HepG2 (cell line): ENCODE measurements around the gene PLCXD3. TPM values are rescaled to one million over a fixed set of nuclear protein-coding genes. Genes with fewer than 3 reads are reported as not detected.

Experiments used
- ATAC-seq: fragments of 200-7000 bp; cut with Tn5 transposase; 3 replicates; pipeline ENCODE4 v1.9.1; 2020; ENCODE audit warnings: mild to moderate bottlenecking, moderate library complexity
- BruUV-seq: library from RNA; stranded (reverse); fragments of 400-500 nt; replicated peaks from 2 replicates; lab custom pipeline; 2021; lab: Mats Ljungman, UMichigan
- CTCF ChIA-PET: fragments of 300-600 bp; formaldehyde crosslinking; extraction: SDS; loops from one replicate; lab custom pipeline; 2021; ENCODE audit warnings: low total read pairs, inconsistent platforms, low intra/inter-chr PET ratio; lab: Yijun Ruan, JAX
- POLR2A ChIA-PET: fragments of 350-600 bp; sonication (Branson Sonifier 250); formaldehyde crosslinking; loops from one replicate; lab custom pipeline; 2020; ENCODE audit warnings: antibody characterized with exemption, inconsistent platforms; lab: Yijun Ruan, JAX
- DNase-seq: peaks from one replicate; pipeline ENCODE4 v3.0.0-alpha.2; 2015; ENCODE audit warnings: low spot score
- FAIRE-seq: peaks from 3 replicates; lab custom pipeline; 2011; peaks lifted over from hg19 to GRCh38; lab: Jason Lieb, UNC
- H2AFZ ChIP-seq: one replicate; pipeline ENCODE4 v1.6.1; 2011; ENCODE audit warnings: low read length, inconsistent platforms
- H3K27ac ChIP-seq: fragments of 300-600 bp; 3 replicates; pipeline ENCODE4 v1.8.0; 2011; ENCODE audit warnings: mixed run types, mild to moderate bottlenecking, mixed read lengths, low read length, inconsistent platforms; ENCODE audit not compliant: insufficient read depth; ENCODE audit errors: extremely low read length
- H3K27me3 ChIP-seq, 2 experiments: fragments of 200-600 bp in 1 of 2; 2 replicates in 1 of 2; 3 replicates in 1 of 2; pipeline versions ENCODE4 v1.6.0 to v1.8.0; 2011; ENCODE audit warnings: low read length in 2 of 2, mild to moderate bottlenecking in 2 of 2, moderate library complexity in 2 of 2, inconsistent platforms in 1 of 2; ENCODE audit not compliant: insufficient read depth in 2 of 2, control insufficient read depth in 1 of 2
- H3K36me3 ChIP-seq, 2 experiments: fragments of 200-600 bp in 1 of 2; replicated peaks in 1 of 2; 2 replicates in 1 of 2; 3 replicates in 1 of 2; pipeline versions ENCODE4 v1.5.1 to v1.8.0; 2011; ENCODE audit warnings: low read length in 2 of 2, inconsistent platforms in 1 of 2; ENCODE audit not compliant: insufficient read depth in 2 of 2, control insufficient read depth in 1 of 2
- H3K4me1 ChIP-seq: 2 replicates; pipeline ENCODE4 v1.5.1; 2012; ENCODE audit warnings: low read length, inconsistent platforms; ENCODE audit not compliant: insufficient read depth
- H3K4me2 ChIP-seq: 2 replicates; pipeline ENCODE4 v1.6.0; 2011; ENCODE audit warnings: low read depth, low read length, inconsistent platforms
- H3K4me3 ChIP-seq, 3 experiments: fragments of 200-600 bp in 1 of 3; sonication (generic), shearing (Covaris generic) in 1 of 3; replicated peaks in 1 of 3; 2 replicates each; pipeline ENCODE4 v1.5.1; 2011 to 2016; ENCODE audit warnings: low read length in 3 of 3, inconsistent platforms in 2 of 3, low read depth in 2 of 3, mild to moderate bottlenecking in 2 of 3, control low read depth in 1 of 3, mixed read lengths in 1 of 3; ENCODE audit not compliant: insufficient read depth in 1 of 3
- H3K79me2 ChIP-seq: one replicate; pipeline ENCODE4 v1.6.1; 2011; ENCODE audit warnings: low read length, inconsistent platforms; ENCODE audit not compliant: insufficient read depth
- H3K9ac ChIP-seq: 2 replicates; pipeline ENCODE4 v1.6.0; 2011; ENCODE audit warnings: mild to moderate bottlenecking, low read depth, low read length, inconsistent platforms; ENCODE audit not compliant: insufficient read depth
- H3K9me3 ChIP-seq: 2 replicates; pipeline ENCODE4 v1.5.1; 2012; ENCODE audit warnings: mild to moderate bottlenecking, low read length
- H4K20me1 ChIP-seq: 2 replicates; pipeline ENCODE4 v1.6.0; 2011; ENCODE audit warnings: inconsistent platforms, mild to moderate bottlenecking, low read length, moderate library complexity; ENCODE audit not compliant: insufficient read depth
- RORA ChIP-seq: sonication (generic); formaldehyde crosslinking; IDR thresholded peaks from 2 replicates; pipeline ENCODE4 v1.5.0; 2020; ENCODE audit warnings: mild to moderate bottlenecking, missing genetic modification reagents, moderate library complexity
- TBP ChIP-seq: sonication (generic); formaldehyde crosslinking; IDR thresholded peaks from 2 replicates; pipeline ENCODE4 v1.5.0; 2020; ENCODE audit warnings: missing genetic modification reagents
- TCF12 ChIP-seq, 2 experiments: fragments of 450-650 bp in 1 of 2; sonication (generic) in 1 of 2; formaldehyde crosslinking in 1 of 2; IDR thresholded peaks; 2 replicates each; pipeline versions ENCODE4 v1.6.1 to v1.8.0; 2017 to 2022; ENCODE audit warnings: antibody characterized with exemption in 1 of 2, mild to moderate bottlenecking in 1 of 2, missing genetic modification reagents in 1 of 2, moderate library complexity in 1 of 2
- ZNF432 ChIP-seq: sonication (generic); formaldehyde crosslinking; IDR thresholded peaks from 2 replicates; pipeline ENCODE4 v1.5.0; 2020; ENCODE audit warnings: missing genetic modification reagents, mild to moderate bottlenecking, borderline replicate concordance
- ZNF570 ChIP-seq: sonication (generic); formaldehyde crosslinking; IDR thresholded peaks from 2 replicates; pipeline ENCODE4 v1.4.0; 2020; ENCODE audit warnings: mild to moderate bottlenecking, missing genetic modification reagents, borderline replicate concordance
- WGBS: methylation state at CpG from one replicate; pipeline ENCODE4 v1.1.6; 2017; ENCODE audit warnings: low lambda C conversion rate; 5-methylcytosine and 5-hydroxymethylcytosine counted together
- in situ Hi-C: cut with HindIII; loops from 2 replicates; pipeline ENCODE4 v1.10.0; 2017; ENCODE audit warnings: low pct_unique_long_range_greater_than_20kb; ENCODE audit not compliant: extremely low pct_ligation_motif_present
- intact Hi-C: fragments of 100-400 bp; cut with micrococcal nuclease; formaldehyde crosslinking; loops from one replicate; pipeline ENCODE4 v1.10.0; 2022; ENCODE audit not compliant: unreplicated experiment
- polyA plus RNA-seq, 8 experiments: library from polyadenylated mRNA; depleted of rRNA in 3 of 8; stranded (reverse) in 7 of 8; unstranded in 1 of 8; fragments of >200 nt; fragmentation: Illumina TruSeq in 4 of 8; extraction: Trizol in 4 of 8; gene quantifications; 2 replicates each; pipeline versions ENCODE4 v1.2.1 to v1.2.3, GENCODE V29; 2011 to 2016; ENCODE audit warnings: low read depth in 4 of 8, missing spikeins in 1 of 8, mixed read lengths in 1 of 8; ENCODE audit not compliant: insufficient read depth in 1 of 8
- total RNA-seq, 5 experiments: library from RNA; depleted of rRNA; stranded (reverse); fragments of >200 nt; fragmentation: Illumina TruSeq; extraction: Trizol; gene quantifications; 2 replicates each; pipeline ENCODE4 v1.2.3, GENCODE V29; 2016; ENCODE audit warnings: low read depth in 1 of 5
- TF ChIP-seq, protein P1 (sequence below): sonication (generic); formaldehyde crosslinking; IDR thresholded peaks from 2 replicates; pipeline ENCODE4 v1.9.0; 2021; ENCODE audit warnings: missing genetic modification reagents, borderline replicate concordance
- TF ChIP-seq, protein P2 (sequence below): sonication (generic); formaldehyde crosslinking; IDR thresholded peaks from 2 replicates; pipeline ENCODE4 v1.8.1; 2022; ENCODE audit warnings: low read depth, mild to moderate bottlenecking, missing genetic modification reagents
- TF ChIP-seq, protein P3 (sequence below): sonication (generic); formaldehyde crosslinking; conservative IDR thresholded peaks from 2 replicates; pipeline ENCODE4 v1.4.0; 2020; ENCODE audit warnings: missing genetic modification reagents
- TF ChIP-seq, protein P4 (sequence below), 2 experiments: sonication (generic) in 1 of 2; formaldehyde crosslinking in 1 of 2; IDR thresholded peaks; 2 replicates each; pipeline versions ENCODE4 v1.6.1 to v1.9.0; 2014 to 2022; ENCODE audit warnings: antibody characterized with exemption in 1 of 2, borderline replicate concordance in 1 of 2, inconsistent platforms in 1 of 2, low read depth in 1 of 2, missing genetic modification reagents in 1 of 2

Gene PLCXD3
- total and polyA plus RNA-seq, 2 of the 13 experiments (the other 11 are each of a cell fraction or from before 2014, with no cell fraction given) = not detected

DNA sequence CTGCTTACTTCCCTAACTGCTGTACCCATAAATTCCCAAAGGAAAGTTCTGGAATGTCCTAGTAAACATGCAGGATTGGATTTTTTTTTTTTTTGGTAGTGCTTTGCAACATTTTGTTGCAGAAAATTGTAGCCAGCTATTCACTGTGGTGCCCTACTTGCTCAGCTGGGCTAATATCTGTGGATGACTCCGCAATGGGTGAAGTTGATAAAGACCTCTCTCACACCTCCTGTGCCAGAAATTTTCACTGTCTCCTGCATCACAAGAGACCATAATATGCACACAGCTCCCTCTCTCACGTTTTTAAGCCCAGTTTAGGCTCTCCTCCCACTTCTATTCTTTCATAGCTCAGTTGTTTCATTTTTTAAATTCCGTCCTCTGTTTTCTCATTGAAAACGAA lies 160.6 kb downstream of the PLCXD3 start:
- Histone ChIP-seq H3K27me3 (no peaks in the 10 kb centered on the region), H3K9ac (no peak overlapping the region), H3K4me2 (no peak overlapping the region), H3K4me3 (no peak overlapping the region), H3K9me3 (no peaks in the 10 kb centered on the region), H4K20me1 (no peaks in the 10 kb centered on the region), H3K4me1 (no peaks in the 10 kb centered on the region), H2AFZ (no peak overlapping the region), H3K36me3 (no peaks in the 10 kb centered on the region), H3K27ac (no peak overlapping the region), H3K79me2 (no peaks in the 10 kb centered on the region)
- DNase-seq = no peak
- WGBS = 21% methylated on average over 4 of the region's 4 CpGs
- CTCF ChIA-PET = no interaction called here
- in situ Hi-C loops (no loop called here), intact Hi-C loops (no loop called here)
- no peak for FAIRE-seq
- POLR2A ChIA-PET = no interaction called here
- no peak for ATAC-seq
- BruUV-seq = no TSS peak
- TF ChIP-seq, protein P1, sequence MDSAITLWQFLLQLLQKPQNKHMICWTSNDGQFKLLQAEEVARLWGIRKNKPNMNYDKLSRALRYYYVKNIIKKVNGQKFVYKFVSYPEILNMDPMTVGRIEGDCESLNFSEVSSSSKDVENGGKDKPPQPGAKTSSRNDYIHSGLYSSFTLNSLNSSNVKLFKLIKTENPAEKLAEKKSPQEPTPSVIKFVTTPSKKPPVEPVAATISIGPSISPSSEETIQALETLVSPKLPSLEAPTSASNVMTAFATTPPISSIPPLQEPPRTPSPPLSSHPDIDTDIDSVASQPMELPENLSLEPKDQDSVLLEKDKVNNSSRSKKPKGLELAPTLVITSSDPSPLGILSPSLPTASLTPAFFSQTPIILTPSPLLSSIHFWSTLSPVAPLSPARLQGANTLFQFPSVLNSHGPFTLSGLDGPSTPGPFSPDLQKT = no peak
- TF ChIP-seq ZNF570 = no peak
- TF ChIP-seq, protein P2, sequence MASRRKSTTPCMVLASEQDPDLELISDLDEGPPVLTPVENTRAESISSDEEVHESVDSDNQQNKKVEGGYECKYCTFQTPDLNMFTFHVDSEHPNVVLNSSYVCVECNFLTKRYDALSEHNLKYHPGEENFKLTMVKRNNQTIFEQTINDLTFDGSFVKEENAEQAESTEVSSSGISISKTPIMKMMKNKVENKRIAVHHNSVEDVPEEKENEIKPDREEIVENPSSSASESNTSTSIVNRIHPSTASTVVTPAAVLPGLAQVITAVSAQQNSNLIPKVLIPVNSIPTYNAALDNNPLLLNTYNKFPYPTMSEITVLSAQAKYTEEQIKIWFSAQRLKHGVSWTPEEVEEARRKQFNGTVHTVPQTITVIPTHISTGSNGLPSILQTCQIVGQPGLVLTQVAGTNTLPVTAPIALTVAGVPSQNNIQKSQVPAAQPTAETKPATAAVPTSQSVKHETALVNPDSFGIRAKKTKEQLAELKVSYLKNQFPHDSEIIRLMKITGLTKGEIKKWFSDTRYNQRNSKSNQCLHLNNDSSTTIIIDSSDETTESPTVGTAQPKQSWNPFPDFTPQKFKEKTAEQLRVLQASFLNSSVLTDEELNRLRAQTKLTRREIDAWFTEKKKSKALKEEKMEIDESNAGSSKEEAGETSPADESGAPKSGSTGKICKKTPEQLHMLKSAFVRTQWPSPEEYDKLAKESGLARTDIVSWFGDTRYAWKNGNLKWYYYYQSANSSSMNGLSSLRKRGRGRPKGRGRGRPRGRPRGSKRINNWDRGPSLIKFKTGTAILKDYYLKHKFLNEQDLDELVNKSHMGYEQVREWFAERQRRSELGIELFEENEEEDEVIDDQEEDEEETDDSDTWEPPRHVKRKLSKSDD = no peak
- TF ChIP-seq ZNF432 = no peak
- no peak for TF ChIP-seq RORA
- TF ChIP-seq, protein P3, sequence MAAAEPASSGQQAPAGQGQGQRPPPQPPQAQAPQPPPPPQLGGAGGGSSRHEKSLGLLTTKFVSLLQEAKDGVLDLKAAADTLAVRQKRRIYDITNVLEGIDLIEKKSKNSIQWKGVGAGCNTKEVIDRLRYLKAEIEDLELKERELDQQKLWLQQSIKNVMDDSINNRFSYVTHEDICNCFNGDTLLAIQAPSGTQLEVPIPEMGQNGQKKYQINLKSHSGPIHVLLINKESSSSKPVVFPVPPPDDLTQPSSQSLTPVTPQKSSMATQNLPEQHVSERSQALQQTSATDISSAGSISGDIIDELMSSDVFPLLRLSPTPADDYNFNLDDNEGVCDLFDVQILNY = no peak
- TF ChIP-seq TCF12 (IDR thresholded peaks at IDR 0.05) = no peak
- no peak for TF ChIP-seq TCF12 (CRISPR knock-in tag; IDR thresholded peaks at IDR 0.05)
- TF ChIP-seq, protein P4, sequence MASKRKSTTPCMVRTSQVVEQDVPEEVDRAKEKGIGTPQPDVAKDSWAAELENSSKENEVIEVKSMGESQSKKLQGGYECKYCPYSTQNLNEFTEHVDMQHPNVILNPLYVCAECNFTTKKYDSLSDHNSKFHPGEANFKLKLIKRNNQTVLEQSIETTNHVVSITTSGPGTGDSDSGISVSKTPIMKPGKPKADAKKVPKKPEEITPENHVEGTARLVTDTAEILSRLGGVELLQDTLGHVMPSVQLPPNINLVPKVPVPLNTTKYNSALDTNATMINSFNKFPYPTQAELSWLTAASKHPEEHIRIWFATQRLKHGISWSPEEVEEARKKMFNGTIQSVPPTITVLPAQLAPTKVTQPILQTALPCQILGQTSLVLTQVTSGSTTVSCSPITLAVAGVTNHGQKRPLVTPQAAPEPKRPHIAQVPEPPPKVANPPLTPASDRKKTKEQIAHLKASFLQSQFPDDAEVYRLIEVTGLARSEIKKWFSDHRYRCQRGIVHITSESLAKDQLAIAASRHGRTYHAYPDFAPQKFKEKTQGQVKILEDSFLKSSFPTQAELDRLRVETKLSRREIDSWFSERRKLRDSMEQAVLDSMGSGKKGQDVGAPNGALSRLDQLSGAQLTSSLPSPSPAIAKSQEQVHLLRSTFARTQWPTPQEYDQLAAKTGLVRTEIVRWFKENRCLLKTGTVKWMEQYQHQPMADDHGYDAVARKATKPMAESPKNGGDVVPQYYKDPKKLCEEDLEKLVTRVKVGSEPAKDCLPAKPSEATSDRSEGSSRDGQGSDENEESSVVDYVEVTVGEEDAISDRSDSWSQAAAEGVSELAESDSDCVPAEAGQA (IDR thresholded peaks at IDR 0.05; ENCODE audit: low read depth) = no peak
- TF ChIP-seq, protein P4 (CRISPR knock-in tag; IDR thresholded peaks at IDR 0.05; ENCODE audit: borderline replicate concordance) = no peak
- TF ChIP-seq TBP (CRISPR knock-in tag) = no peak
